Measurements from ENCODE around the gene PAPOLA. TPM values are rescaled to one million over a fixed set of nuclear protein-coding genes. Genes with fewer than 3 reads are reported as not detected.
"Not testable (repeated sequence)": the region's sequence is repeated elsewhere in the genome, so short reads cannot be mapped to it uniquely, and the experiment has no call there.

Gene PAPOLA
- total RNA-seq, 1 donor from 2014 or later: 188 TPM

DNA sequence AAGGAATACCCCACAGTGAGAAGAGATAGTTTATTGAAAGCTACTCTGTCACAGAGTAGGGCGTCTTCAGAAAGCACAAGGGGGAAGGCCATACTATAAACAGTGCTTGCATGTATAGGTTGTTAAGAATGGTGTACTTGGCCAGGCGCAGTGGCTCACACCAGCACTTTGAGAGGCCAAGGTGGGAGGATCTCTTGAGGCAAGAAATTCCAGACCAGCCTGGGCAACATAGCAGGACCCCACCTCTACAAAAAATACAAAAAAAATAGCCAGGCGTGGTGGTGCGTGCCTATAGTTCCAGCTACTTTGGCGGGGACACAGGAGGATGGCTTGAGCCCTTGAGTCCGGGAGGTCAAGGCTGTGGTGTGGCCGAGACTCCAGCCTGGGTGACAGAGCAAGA lies 38.0 kb upstream of the PAPOLA start:
- no peaks in the 10 kb centered on the region for H3K9me3 ChIP-seq (ENCODE audit: insufficient read depth, low read depth, low read length)
- no peaks in the 10 kb centered on the region for H3K27me3 ChIP-seq (ENCODE audit: insufficient read depth, low read length)
- Mint-ChIP-seq H3K27ac (ENCODE audit: unreplicated experiment) (no peak overlapping the region), H3K27me3 (ENCODE audit: low read depth, unreplicated experiment) (no peaks in the 10 kb centered on the region), H3K4me1 (ENCODE audit: low read depth, unreplicated experiment) (no peaks in the 10 kb centered on the region), H3K9me3 (ENCODE audit: unreplicated experiment) (no peaks in the 10 kb centered on the region), H3K36me3 (ENCODE audit: low read depth, unreplicated experiment) (no peaks in the 10 kb centered on the region), H3K4me3 (ENCODE audit: unreplicated experiment) (no peak overlapping the region)
- no peaks in the 10 kb centered on the region for H3K36me3 ChIP-seq (ENCODE audit: insufficient read depth, low read length)
- no peaks in the 10 kb centered on the region for H4K20me1 ChIP-seq (ENCODE audit: insufficient read depth, low read length)
- H3K79me2 ChIP-seq (ENCODE audit: insufficient read depth, low read length): no peaks in the 10 kb centered on the region
- no peak for FAIRE-seq
- no peak overlapping the region for H2AFZ ChIP-seq (ENCODE audit: low read depth, low read length)
- H3K4me3 ChIP-seq (ENCODE audit: insufficient read depth, low read depth, low read length): no peak overlapping the region
- no peak overlapping the region for H3K27ac ChIP-seq (ENCODE audit: low read depth, low read length)
- no peak overlapping the region for H3K4me2 ChIP-seq (ENCODE audit: low read length)
- no peak for DNase-seq (ENCODE audit: low read depth)
- no peak for TF ChIP-seq EZH2 (IDR thresholded peaks at IDR 0.05; ENCODE audit: insufficient read depth, low read length)
- no peaks in the 10 kb centered on the region for H3K4me1 ChIP-seq (ENCODE audit: insufficient read depth, low read length)
- H3K9ac ChIP-seq (ENCODE audit: low read length): no peak overlapping the region

- FAIRE-seq: no peak
- no peaks in the 10 kb centered on the region for H3K4me1 Mint-ChIP-seq (ENCODE audit: low read depth, unreplicated experiment)
- H3K4me3 ChIP-seq (ENCODE audit: insufficient read depth, low read depth, low read length): no peak overlapping the region
- no peaks in the 10 kb centered on the region for H3K36me3 Mint-ChIP-seq (ENCODE audit: low read depth, unreplicated experiment)
- no peaks in the 10 kb centered on the region for H3K9me3 ChIP-seq (ENCODE audit: insufficient read depth, low read depth, low read length)
- H3K9me3 Mint-ChIP-seq (ENCODE audit: unreplicated experiment): no peaks in the 10 kb centered on the region
- H3K27me3 Mint-ChIP-seq (ENCODE audit: low read depth, unreplicated experiment): no peaks in the 10 kb centered on the region
- H3K4me3 Mint-ChIP-seq (ENCODE audit: unreplicated experiment): no peak overlapping the region
- H4K20me1 ChIP-seq (ENCODE audit: insufficient read depth, low read length): no peaks in the 10 kb centered on the region
- no peaks in the 10 kb centered on the region for H3K27me3 ChIP-seq (ENCODE audit: insufficient read depth, low read length)
- H3K36me3 ChIP-seq (ENCODE audit: insufficient read depth, low read length): no peaks in the 10 kb centered on the region
- no peak overlapping the region for H3K27ac ChIP-seq (ENCODE audit: low read depth, low read length)
- H3K4me2 ChIP-seq (ENCODE audit: low read length): no peak overlapping the region
- TF ChIP-seq, protein P1, sequence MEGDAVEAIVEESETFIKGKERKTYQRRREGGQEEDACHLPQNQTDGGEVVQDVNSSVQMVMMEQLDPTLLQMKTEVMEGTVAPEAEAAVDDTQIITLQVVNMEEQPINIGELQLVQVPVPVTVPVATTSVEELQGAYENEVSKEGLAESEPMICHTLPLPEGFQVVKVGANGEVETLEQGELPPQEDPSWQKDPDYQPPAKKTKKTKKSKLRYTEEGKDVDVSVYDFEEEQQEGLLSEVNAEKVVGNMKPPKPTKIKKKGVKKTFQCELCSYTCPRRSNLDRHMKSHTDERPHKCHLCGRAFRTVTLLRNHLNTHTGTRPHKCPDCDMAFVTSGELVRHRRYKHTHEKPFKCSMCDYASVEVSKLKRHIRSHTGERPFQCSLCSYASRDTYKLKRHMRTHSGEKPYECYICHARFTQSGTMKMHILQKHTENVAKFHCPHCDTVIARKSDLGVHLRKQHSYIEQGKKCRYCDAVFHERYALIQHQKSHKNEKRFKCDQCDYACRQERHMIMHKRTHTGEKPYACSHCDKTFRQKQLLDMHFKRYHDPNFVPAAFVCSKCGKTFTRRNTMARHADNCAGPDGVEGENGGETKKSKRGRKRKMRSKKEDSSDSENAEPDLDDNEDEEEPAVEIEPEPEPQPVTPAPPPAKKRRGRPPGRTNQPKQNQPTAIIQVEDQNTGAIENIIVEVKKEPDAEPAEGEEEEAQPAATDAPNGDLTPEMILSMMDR (IDR thresholded peaks at IDR 0.05; ENCODE audit: insufficient read depth, low read depth, low read length): no peak
- H3K9ac ChIP-seq (ENCODE audit: low read length): no peak overlapping the region
- H3K27ac Mint-ChIP-seq (ENCODE audit: unreplicated experiment): no peak overlapping the region
- no peak overlapping the region for H2AFZ ChIP-seq (ENCODE audit: low read depth, low read length)
- no peaks in the 10 kb centered on the region for H3K4me1 ChIP-seq (ENCODE audit: insufficient read depth, low read length)
- H3K79me2 ChIP-seq (ENCODE audit: insufficient read depth, low read length): no peaks in the 10 kb centered on the region
- DNase-seq (ENCODE audit: low read depth): no peak
Observed at GRCh38 chr14:96466918-96467317, 35.3 kb upstream of the PAPOLA start.

- Mint-ChIP-seq H3K4me3 (ENCODE audit: unreplicated experiment) (no peak overlapping the region), H3K27ac (ENCODE audit: unreplicated experiment) (no peak overlapping the region), H3K27me3 (ENCODE audit: low read depth, unreplicated experiment) (no peaks in the 10 kb centered on the region), H3K4me1 (ENCODE audit: low read depth, unreplicated experiment) (no peaks in the 10 kb centered on the region), H3K36me3 (ENCODE audit: low read depth, unreplicated experiment) (no peaks in the 10 kb centered on the region), H3K9me3 (ENCODE audit: unreplicated experiment) (no peaks in the 10 kb centered on the region)
- Histone ChIP-seq H3K4me2 (ENCODE audit: low read length) (no peak overlapping the region), H3K4me3 (ENCODE audit: insufficient read depth, low read depth, low read length) (no peak overlapping the region), H3K79me2 (ENCODE audit: insufficient read depth, low read length) (no peaks in the 10 kb centered on the region), H2AFZ (ENCODE audit: low read depth, low read length) (no peak overlapping the region), H4K20me1 (ENCODE audit: insufficient read depth, low read length) (no peaks in the 10 kb centered on the region), H3K4me1 (ENCODE audit: insufficient read depth, low read length) (no peaks in the 10 kb centered on the region), H3K9me3 (ENCODE audit: insufficient read depth, low read depth, low read length) (no peaks in the 10 kb centered on the region), H3K27me3 (ENCODE audit: insufficient read depth, low read length) (no peaks in the 10 kb centered on the region), H3K36me3 (ENCODE audit: insufficient read depth, low read length) (no peaks in the 10 kb centered on the region), H3K9ac (ENCODE audit: low read length) (no peak overlapping the region), H3K27ac (ENCODE audit: low read depth, low read length) (no peak overlapping the region)
- no peak for FAIRE-seq
- DNase-seq (ENCODE audit: low read depth): no peak
- TF ChIP-seq, protein P1 (IDR thresholded peaks at IDR 0.05; ENCODE audit: insufficient read depth, low read depth, low read length): no peak
- no peak for TF ChIP-seq EZH2 (IDR thresholded peaks at IDR 0.05; ENCODE audit: insufficient read depth, low read length)
Observed at GRCh38 chr14:96470331-96470730, 31.9 kb upstream of the PAPOLA start.

- not testable (repeated sequence) for H3K4me3 Mint-ChIP-seq (ENCODE audit: unreplicated experiment); H3K4me1 Mint-ChIP-seq (ENCODE audit: low read depth, unreplicated experiment); H3K9me3 Mint-ChIP-seq (ENCODE audit: unreplicated experiment); H3K27ac ChIP-seq (ENCODE audit: low read depth, low read length); H3K27me3 Mint-ChIP-seq (ENCODE audit: low read depth, unreplicated experiment); H3K4me1 ChIP-seq (ENCODE audit: insufficient read depth, low read length); H3K36me3 ChIP-seq (ENCODE audit: insufficient read depth, low read length); FAIRE-seq; H3K9ac ChIP-seq (ENCODE audit: low read length); H3K79me2 ChIP-seq (ENCODE audit: insufficient read depth, low read length); H3K4me3 ChIP-seq (ENCODE audit: insufficient read depth, low read depth, low read length); H2AFZ ChIP-seq (ENCODE audit: low read depth, low read length); H4K20me1 ChIP-seq (ENCODE audit: insufficient read depth, low read length); H3K27me3 ChIP-seq (ENCODE audit: insufficient read depth, low read length); H3K9me3 ChIP-seq (ENCODE audit: insufficient read depth, low read depth, low read length); DNase-seq (ENCODE audit: low read depth); H3K36me3 Mint-ChIP-seq (ENCODE audit: low read depth, unreplicated experiment); H3K27ac Mint-ChIP-seq (ENCODE audit: unreplicated experiment); H3K4me2 ChIP-seq (ENCODE audit: low read length)
Observed at GRCh38 chr14:96470967-96471366, 31.2 kb upstream of the PAPOLA start.
